HL-60 (cell line): Measurements from ENCODE around the gene ARMC7.

ENCODE experiments used
- CTCF ChIP-seq: IDR thresholded peaks from one replicate; pipeline ENCODE4 v1.5.1; 2011; ENCODE audit warnings: low read length, control low read depth, inconsistent platforms; ENCODE audit not compliant: insufficient read depth
- POLR2AphosphoS5 ChIP-seq: IDR thresholded peaks from 2 replicates; pipeline ENCODE4 v1.6.1; 2012; ENCODE audit warnings: low read depth
- REST ChIP-seq: IDR thresholded peaks from 2 replicates; pipeline ENCODE4 v1.6.1; 2012; ENCODE audit warnings: low read depth; ENCODE audit not compliant: insufficient replicate concordance

- no peak for TF ChIP-seq CTCF
- no peak for TF ChIP-seq POLR2AphosphoS5
- no peak for TF ChIP-seq REST
These were observed 63.8 kb downstream of the ARMC7 start for GRCh38 chr17:75173526-75173925.
